HepG2 (cell line): Measurements from ENCODE around the gene HMGN1. TPM values are rescaled to one million over a fixed set of nuclear protein-coding genes. Genes with fewer than 3 reads are reported as not detected.

ENCODE experiments used
- HNF4A ChIP-seq: sonication (generic); formaldehyde crosslinking; IDR thresholded peaks from 2 replicates; pipeline ENCODE4 v1.4.0; 2020; ENCODE audit warnings: missing genetic modification reagents
- HNRNPL ChIP-seq: fragments of 200-400 bp; formaldehyde crosslinking; IDR thresholded peaks from 2 replicates; pipeline ENCODE4 v1.6.1; 2017; ENCODE audit warnings: mild to moderate bottlenecking, low read depth, low read length
- MTERF4 ChIP-seq: sonication (generic); formaldehyde crosslinking; IDR thresholded peaks from 2 replicates; pipeline ENCODE4 v1.8.0; 2023; ENCODE audit warnings: mild to moderate bottlenecking, missing genetic modification reagents
- PRDM4 ChIP-seq: sonication (generic); formaldehyde crosslinking; IDR thresholded peaks from 2 replicates; pipeline ENCODE4 v1.9.0; 2021; ENCODE audit warnings: missing genetic modification reagents, borderline replicate concordance
- SMARCE1 ChIP-seq: fragments of 450-650 bp; IDR thresholded peaks from 2 replicates; pipeline ENCODE4 v1.6.1; 2017; ENCODE audit warnings: borderline replicate concordance
- STAT5B ChIP-seq: sonication (generic); formaldehyde crosslinking; IDR thresholded peaks from 2 replicates; pipeline ENCODE4 v1.4.0; 2020; ENCODE audit warnings: missing genetic modification reagents
- TFDP2 ChIP-seq: sonication (generic); formaldehyde crosslinking; IDR thresholded peaks from 2 replicates; pipeline ENCODE4 v1.4.0; 2020; ENCODE audit warnings: missing genetic modification reagents
- ZBTB8A ChIP-seq: sonication (generic); formaldehyde crosslinking; IDR thresholded peaks from 2 replicates; pipeline ENCODE4 v1.4.0; 2020; ENCODE audit warnings: mild to moderate bottlenecking, low read depth, missing genetic modification reagents, borderline replicate concordance
- ZNF790 ChIP-seq: sonication (generic); formaldehyde crosslinking; IDR thresholded peaks from 2 replicates; pipeline ENCODE4 v1.8.0; 2022; ENCODE audit warnings: missing genetic modification reagents, mild to moderate bottlenecking, borderline replicate concordance
- polyA plus RNA-seq, 8 experiments: library from polyadenylated mRNA; depleted of rRNA in 3 of 8; stranded (reverse) in 7 of 8; unstranded in 1 of 8; fragments of >200 nt; fragmentation: Illumina TruSeq in 4 of 8; extraction: Trizol in 4 of 8; gene quantifications; 2 replicates each; pipeline versions ENCODE4 v1.2.1 to v1.2.3, GENCODE V29; 2011 to 2016; ENCODE audit warnings: low read depth in 4 of 8, missing spikeins in 1 of 8, mixed read lengths in 1 of 8; ENCODE audit not compliant: insufficient read depth in 1 of 8
- total RNA-seq, 5 experiments: library from RNA; depleted of rRNA; stranded (reverse); fragments of >200 nt; fragmentation: Illumina TruSeq; extraction: Trizol; gene quantifications; 2 replicates each; pipeline ENCODE4 v1.2.3, GENCODE V29; 2016; ENCODE audit warnings: low read depth in 1 of 5
- TF ChIP-seq, protein P1 (sequence below): sonication (generic); formaldehyde crosslinking; IDR thresholded peaks from 2 replicates; pipeline ENCODE4 v1.4.0; 2020; ENCODE audit warnings: missing genetic modification reagents, borderline replicate concordance
- TF ChIP-seq, protein P2 (sequence below): sonication (generic); formaldehyde crosslinking; IDR thresholded peaks from 2 replicates; pipeline ENCODE4 v1.5.1; 2020; ENCODE audit warnings: mild to moderate bottlenecking, missing genetic modification reagents, moderate library complexity

Gene HMGN1
- total and polyA plus RNA-seq, 2 of the 13 experiments (the other 11 are each of a cell fraction or from before 2014, with no cell fraction given): 104 to 286 TPM

- TF ChIP-seq, protein P1, sequence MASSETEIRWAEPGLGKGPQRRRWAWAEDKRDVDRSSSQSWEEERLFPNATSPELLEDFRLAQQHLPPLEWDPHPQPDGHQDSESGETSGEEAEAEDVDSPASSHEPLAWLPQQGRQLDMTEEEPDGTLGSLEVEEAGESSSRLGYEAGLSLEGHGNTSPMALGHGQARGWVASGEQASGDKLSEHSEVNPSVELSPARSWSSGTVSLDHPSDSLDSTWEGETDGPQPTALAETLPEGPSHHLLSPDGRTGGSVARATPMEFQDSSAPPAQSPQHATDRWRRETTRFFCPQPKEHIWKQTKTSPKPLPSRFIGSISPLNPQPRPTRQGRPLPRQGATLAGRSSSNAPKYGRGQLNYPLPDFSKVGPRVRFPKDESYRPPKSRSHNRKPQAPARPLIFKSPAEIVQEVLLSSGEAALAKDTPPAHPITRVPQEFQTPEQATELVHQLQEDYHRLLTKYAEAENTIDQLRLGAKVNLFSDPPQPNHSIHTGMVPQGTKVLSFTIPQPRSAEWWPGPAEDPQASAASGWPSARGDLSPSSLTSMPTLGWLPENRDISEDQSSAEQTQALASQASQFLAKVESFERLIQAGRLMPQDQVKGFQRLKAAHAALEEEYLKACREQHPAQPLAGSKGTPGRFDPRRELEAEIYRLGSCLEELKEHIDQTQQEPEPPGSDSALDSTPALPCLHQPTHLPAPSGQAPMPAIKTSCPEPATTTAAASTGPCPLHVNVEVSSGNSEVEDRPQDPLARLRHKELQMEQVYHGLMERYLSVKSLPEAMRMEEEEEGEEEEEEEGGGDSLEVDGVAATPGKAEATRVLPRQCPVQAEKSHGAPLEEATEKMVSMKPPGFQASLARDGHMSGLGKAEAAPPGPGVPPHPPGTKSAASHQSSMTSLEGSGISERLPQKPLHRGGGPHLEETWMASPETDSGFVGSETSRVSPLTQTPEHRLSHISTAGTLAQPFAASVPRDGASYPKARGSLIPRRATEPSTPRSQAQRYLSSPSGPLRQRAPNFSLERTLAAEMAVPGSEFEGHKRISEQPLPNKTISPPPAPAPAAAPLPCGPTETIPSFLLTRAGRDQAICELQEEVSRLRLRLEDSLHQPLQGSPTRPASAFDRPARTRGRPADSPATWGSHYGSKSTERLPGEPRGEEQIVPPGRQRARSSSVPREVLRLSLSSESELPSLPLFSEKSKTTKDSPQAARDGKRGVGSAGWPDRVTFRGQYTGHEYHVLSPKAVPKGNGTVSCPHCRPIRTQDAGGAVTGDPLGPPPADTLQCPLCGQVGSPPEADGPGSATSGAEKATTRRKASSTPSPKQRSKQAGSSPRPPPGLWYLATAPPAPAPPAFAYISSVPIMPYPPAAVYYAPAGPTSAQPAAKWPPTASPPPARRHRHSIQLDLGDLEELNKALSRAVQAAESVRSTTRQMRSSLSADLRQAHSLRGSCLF (CRISPR knock-in tag): no peak
- no peak for TF ChIP-seq TFDP2 (CRISPR knock-in tag)
- TF ChIP-seq SMARCE1: no peak
- TF ChIP-seq HNRNPL: no peak
- TF ChIP-seq, protein P2, sequence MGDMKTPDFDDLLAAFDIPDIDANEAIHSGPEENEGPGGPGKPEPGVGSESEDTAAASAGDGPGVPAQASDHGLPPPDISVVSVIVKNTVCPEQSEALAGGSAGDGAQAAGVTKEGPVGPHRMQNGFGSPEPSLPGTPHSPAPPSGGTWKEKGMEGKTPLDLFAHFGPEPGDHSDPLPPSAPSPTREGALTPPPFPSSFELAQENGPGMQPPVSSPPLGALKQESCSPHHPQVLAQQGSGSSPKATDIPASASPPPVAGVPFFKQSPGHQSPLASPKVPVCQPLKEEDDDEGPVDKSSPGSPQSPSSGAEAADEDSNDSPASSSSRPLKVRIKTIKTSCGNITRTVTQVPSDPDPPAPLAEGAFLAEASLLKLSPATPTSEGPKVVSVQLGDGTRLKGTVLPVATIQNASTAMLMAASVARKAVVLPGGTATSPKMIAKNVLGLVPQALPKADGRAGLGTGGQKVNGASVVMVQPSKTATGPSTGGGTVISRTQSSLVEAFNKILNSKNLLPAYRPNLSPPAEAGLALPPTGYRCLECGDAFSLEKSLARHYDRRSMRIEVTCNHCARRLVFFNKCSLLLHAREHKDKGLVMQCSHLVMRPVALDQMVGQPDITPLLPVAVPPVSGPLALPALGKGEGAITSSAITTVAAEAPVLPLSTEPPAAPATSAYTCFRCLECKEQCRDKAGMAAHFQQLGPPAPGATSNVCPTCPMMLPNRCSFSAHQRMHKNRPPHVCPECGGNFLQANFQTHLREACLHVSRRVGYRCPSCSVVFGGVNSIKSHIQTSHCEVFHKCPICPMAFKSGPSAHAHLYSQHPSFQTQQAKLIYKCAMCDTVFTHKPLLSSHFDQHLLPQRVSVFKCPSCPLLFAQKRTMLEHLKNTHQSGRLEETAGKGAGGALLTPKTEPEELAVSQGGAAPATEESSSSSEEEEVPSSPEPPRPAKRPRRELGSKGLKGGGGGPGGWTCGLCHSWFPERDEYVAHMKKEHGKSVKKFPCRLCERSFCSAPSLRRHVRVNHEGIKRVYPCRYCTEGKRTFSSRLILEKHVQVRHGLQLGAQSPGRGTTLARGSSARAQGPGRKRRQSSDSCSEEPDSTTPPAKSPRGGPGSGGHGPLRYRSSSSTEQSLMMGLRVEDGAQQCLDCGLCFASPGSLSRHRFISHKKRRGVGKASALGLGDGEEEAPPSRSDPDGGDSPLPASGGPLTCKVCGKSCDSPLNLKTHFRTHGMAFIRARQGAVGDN (CRISPR knock-in tag): no peak
- no peak for TF ChIP-seq MTERF4 (CRISPR knock-in tag)
- no peak for TF ChIP-seq ZNF790 (CRISPR knock-in tag)
- TF ChIP-seq ZBTB8A (CRISPR knock-in tag): no peak
- no peak for TF ChIP-seq STAT5B (CRISPR knock-in tag)
- TF ChIP-seq PRDM4 (CRISPR knock-in tag): no peak
- TF ChIP-seq HNF4A (CRISPR knock-in tag): no peak
These were observed 23.4 kb downstream of the HMGN1 start (continued) for GRCh38 chr21:39325458-39325857.
